Measurements from ENCODE around the gene FAM98C. TPM values are rescaled to one million over a fixed set of nuclear protein-coding genes. Genes with fewer than 3 reads are reported as not detected.

Gene FAM98C
- 10 to 100 TPM; 24.9 to 69.0 (median 50.3) TPM for total RNA-seq

- Histone ChIP-seq H3K4me1 (peaks cover 0 to 20% (median 6%) of the 10 kb centered on the region in 4 donors), H3K27me3 (peaks cover 0 to 41% of the 10 kb centered on the region in 2 donors), H3K27ac (peak within 1 kb of the TSS; percentile 44 to 88 (median 80)), H3K9me3 (no peaks in the 10 kb centered on the region), H3K36me3 (peaks cover 0 to 36% (median 0%) of the 10 kb centered on the region in 3 donors), H3K4me3 (peak within 1 kb of the TSS; percentile 56 to 79 (median 71))
- 0 to 1% methylated on average over 28 to 56 of the region's 82 CpGs for WGBS, 2 donors
- DNase-seq (ENCODE audit: low spot score in 2 of 2): peak; percentile 90 to 92
- no peak for TF ChIP-seq POLR2A (IDR thresholded peaks at IDR 0.05)
- peak; percentile 59 to 62 for TF ChIP-seq EP300 (IDR thresholded peaks at IDR 0.05)
- TF ChIP-seq CTCF (IDR thresholded peaks at IDR 0.05): peak; percentile 95 to 100 (median 99)
Observed at GRCh38 chr19:38402967-38403674, at the start of gene FAM98C. Gene FAM98C (plus strand): TSS chr19:38403093. CDS start chr19:38403154, 61 bp downstream.

- peaks cover 0 to 54% of the 10 kb centered on the region in 2 donors for H3K27me3 ChIP-seq
- H3K9me3 ChIP-seq: no peaks in the 10 kb centered on the region
- 78 to 79% methylated on average over 16 of the region's 16 CpGs for WGBS, 2 donors
- no peaks in the 10 kb centered on the region for H3K36me3 ChIP-seq
- H3K4me1 ChIP-seq: peaks cover 0 to under 1% (median 0%) of the 10 kb centered on the region in 4 donors
- TF ChIP-seq CTCF (IDR thresholded peaks at IDR 0.05) (no peak), EP300 (IDR thresholded peaks at IDR 0.05) (no peak), POLR2A (IDR thresholded peaks at IDR 0.05) (no peak)
- no peak overlapping the region for H3K4me3 ChIP-seq
- no peak overlapping the region for H3K27ac ChIP-seq
- DNase-seq (ENCODE audit: low spot score in 2 of 2): no peak
Observed at GRCh38 chr19:38355728-38356725, 46.9 kb upstream of the FAM98C start.

GRCh38 chr19:38358071-38358470, 44.8 kb upstream of the FAM98C start:
- Histone ChIP-seq H3K27me3 (peaks cover 0 to 68% of the 10 kb centered on the region in 2 donors), H3K27ac (no peak overlapping the region), H3K4me1 (peaks cover 0 to 21% (median 12%) of the 10 kb centered on the region in 4 donors), H3K36me3 (no peaks in the 10 kb centered on the region), H3K4me3 (no peak overlapping the region), H3K9me3 (no peaks in the 10 kb centered on the region)
- DNase-seq (ENCODE audit: low spot score in 2 of 2): no peak
- WGBS, 2 donors: 29 to 40% methylated on average over 5 of the region's 5 CpGs
- no peak for TF ChIP-seq POLR2A (IDR thresholded peaks at IDR 0.05)
- no peak for TF ChIP-seq CTCF (IDR thresholded peaks at IDR 0.05)
- TF ChIP-seq EP300 (IDR thresholded peaks at IDR 0.05): no peak

GRCh38 chr19:38359242-38360021, 43.5 kb upstream of the FAM98C start:
- peaks cover 0 to 74% of the 10 kb centered on the region in 2 donors for H3K27me3 ChIP-seq
- 41 to 55% methylated on average over 17 to 18 of the region's 18 CpGs for WGBS, 2 donors
- no peak overlapping the region for H3K4me3 ChIP-seq
- no peak for TF ChIP-seq EP300 (IDR thresholded peaks at IDR 0.05)
- TF ChIP-seq POLR2A (IDR thresholded peaks at IDR 0.05): no peak
- no peak for TF ChIP-seq CTCF (IDR thresholded peaks at IDR 0.05)
- DNase-seq (ENCODE audit: low spot score in 2 of 2): no peak
- no peaks in the 10 kb centered on the region for H3K9me3 ChIP-seq
- no peak overlapping the region for H3K27ac ChIP-seq
- no peaks in the 10 kb centered on the region for H3K36me3 ChIP-seq
- peaks cover 0 to 22% (median 13%) of the 10 kb centered on the region in 4 donors for H3K4me1 ChIP-seq
